ENCODE data around the gene LGALS12.

The LGALS12 gene

GRCh38 chr11:63510360-63511047 lies 4.6 kb downstream of the LGALS12 start:
- peak; percentile 75 for DNase-seq (ENCODE audit: low read depth)
- TF ChIP-seq CTCF (conservative IDR thresholded peaks at IDR 0.05; ENCODE audit: low read depth, low read length) = no peak
- no peak overlapping the region for H3K4me3 ChIP-seq (ENCODE audit: low read depth, low read length)

- H3K4me3 ChIP-seq (ENCODE audit: low read depth, low read length) = no peak overlapping the region
- no peak for DNase-seq (ENCODE audit: low read depth)
- TF ChIP-seq CTCF (conservative IDR thresholded peaks at IDR 0.05; ENCODE audit: low read depth, low read length) = peak; percentile 15
Measured at GRCh38 chr11:63511048-63511748, 5.3 kb downstream of the LGALS12 start.

- TF ChIP-seq CTCF (conservative IDR thresholded peaks at IDR 0.05; ENCODE audit: low read depth, low read length) = no peak
- no peak overlapping the region for H3K4me3 ChIP-seq (ENCODE audit: low read depth, low read length)
- DNase-seq (ENCODE audit: low read depth) = no peak
Measured at GRCh38 chr11:63512816-63513215, 6.9 kb downstream of the LGALS12 start.

- H3K4me3 ChIP-seq (ENCODE audit: low read depth, low read length) = no peak overlapping the region
- no peak for TF ChIP-seq CTCF (conservative IDR thresholded peaks at IDR 0.05; ENCODE audit: low read depth, low read length)
Measured at GRCh38 chr11:63516109-63516508, 10.2 kb downstream of the LGALS12 start.

GRCh38 chr11:63517156-63517555 lies 11.3 kb downstream of the LGALS12 start:
- no peak for TF ChIP-seq CTCF (conservative IDR thresholded peaks at IDR 0.05; ENCODE audit: low read depth, low read length)
- H3K4me3 ChIP-seq (ENCODE audit: low read depth, low read length) = no peak overlapping the region
- no peak for DNase-seq (ENCODE audit: low read depth)

More at GRCh38 chr11:63516109-63516508, 10.2 kb downstream of the LGALS12 start:
- DNase-seq (ENCODE audit: low read depth) = no peak

GRCh38 chr11:63518548-63518947 lies 12.7 kb downstream of the LGALS12 start:
- no peak overlapping the region for H3K4me3 ChIP-seq (ENCODE audit: low read depth, low read length)
- DNase-seq (ENCODE audit: low read depth) = peak; percentile 96
- no peak for TF ChIP-seq CTCF (conservative IDR thresholded peaks at IDR 0.05; ENCODE audit: low read depth, low read length)

Data from choroid plexus epithelial cell (primary cell).